Chondrocyte (in vitro differentiated cells): ENCODE results near the gene LEKR1. TPM values are rescaled to one million over a fixed set of nuclear protein-coding genes. Genes with fewer than 3 reads are reported as not detected.

Source experiments
- DNase-seq: peaks from one replicate; pipeline ENCODE4 v3.0.0; 2021; ENCODE audit warnings: mixed read lengths, low spot score
- H3K27ac Mint-ChIP-seq: one replicate; pipeline ENCODE4 v1.8.0; 2021; ENCODE audit warnings: mild to moderate bottlenecking, moderate library complexity, mixed read lengths; ENCODE audit not compliant: unreplicated experiment
- H3K27me3 Mint-ChIP-seq: 2 replicates; pipeline ENCODE4 v1.8.0; 2021; ENCODE audit warnings: low read depth, mixed read lengths
- H3K36me3 Mint-ChIP-seq: 2 replicates; pipeline ENCODE4 v1.8.0; 2021; ENCODE audit warnings: low read depth, mixed read lengths
- H3K4me1 Mint-ChIP-seq: 2 replicates; pipeline ENCODE4 v1.8.0; 2021; ENCODE audit warnings: low read depth, mild to moderate bottlenecking, mixed read lengths
- H3K4me3 Mint-ChIP-seq: one replicate; pipeline ENCODE4 v1.8.0; 2021; ENCODE audit warnings: mild to moderate bottlenecking, moderate library complexity, mixed read lengths; ENCODE audit not compliant: unreplicated experiment
- H3K9me3 Mint-ChIP-seq: 2 replicates; pipeline ENCODE4 v1.8.0; 2021; ENCODE audit warnings: low read depth, mixed read lengths
- CTCF ChIP-seq: fragments of 200-600 bp; sonication (generic); IDR thresholded peaks from 2 replicates; pipeline ENCODE4 v1.5.0; 2021; ENCODE audit warnings: antibody characterized with exemption, mild to moderate bottlenecking, moderate library complexity
- total RNA-seq: library from RNA; stranded (reverse); gene quantifications from 3 replicates; pipeline ENCODE4 v1.2.1, GENCODE V29; 2021

The LEKR1 gene
- total RNA-seq, 1 donor from 2014 or later, result 0.45 TPM

DNA sequence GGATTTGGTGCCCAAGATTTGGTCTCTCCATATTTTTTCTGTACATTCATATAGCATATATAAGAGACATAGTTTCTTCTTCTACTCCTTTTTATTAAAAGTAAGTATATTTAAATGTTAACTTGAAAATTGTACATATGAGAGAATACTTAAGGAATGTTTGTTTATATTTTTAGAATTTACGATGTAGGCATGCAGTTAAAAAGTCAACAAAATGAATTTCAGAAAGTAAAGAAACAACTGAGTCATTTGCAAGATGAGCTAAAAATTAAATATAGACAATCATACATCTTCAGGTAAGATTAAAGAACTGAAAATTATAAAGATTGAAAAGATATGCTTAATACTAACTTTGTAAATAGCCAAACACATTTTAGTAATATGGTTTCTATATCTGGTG lies 94.2 kb downstream of the LEKR1 start:
- Mint-ChIP-seq H3K4me1 (peaks cover 12% of the 10 kb centered on the region), H3K9me3 (peaks cover 29% of the 10 kb centered on the region), H3K27ac (no peak overlapping the region), H3K36me3 (peaks cover 2% of the 10 kb centered on the region), H3K4me3 (no peak overlapping the region), H3K27me3 (no peaks in the 10 kb centered on the region)
- TF ChIP-seq CTCF, result no peak
- no peak for DNase-seq

DNA sequence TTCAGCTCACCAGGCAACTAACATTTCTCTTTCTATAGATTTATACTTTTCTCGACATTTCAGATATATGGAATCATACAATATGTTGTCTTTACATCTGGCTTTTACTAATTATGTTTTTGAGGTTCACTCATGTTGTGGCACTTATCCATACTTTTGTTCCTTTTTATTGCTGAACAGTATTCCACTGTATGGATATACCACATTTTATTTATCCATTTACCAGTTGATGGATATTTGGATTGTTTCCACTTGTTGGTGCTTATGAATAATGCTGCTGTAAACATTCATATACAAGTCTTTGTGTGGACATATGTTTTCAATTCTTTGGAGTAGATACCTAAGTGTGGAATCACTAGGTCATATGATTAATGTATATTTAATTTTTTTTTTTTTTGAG lies 97.2 kb downstream of the LEKR1 start:
- H3K36me3 Mint-ChIP-seq, result peaks cover 5% of the 10 kb centered on the region
- no peaks in the 10 kb centered on the region for H3K4me1 Mint-ChIP-seq
- TF ChIP-seq CTCF, result no peak
- no peak overlapping the region for H3K27ac Mint-ChIP-seq
- peaks cover 25% of the 10 kb centered on the region for H3K9me3 Mint-ChIP-seq
- H3K27me3 Mint-ChIP-seq, result no peaks in the 10 kb centered on the region
- no peak overlapping the region for H3K4me3 Mint-ChIP-seq
- DNase-seq, result no peak

- peaks cover 2% of the 10 kb centered on the region for H3K9me3 Mint-ChIP-seq
- DNase-seq, result no peak
- TF ChIP-seq CTCF, result no peak
- no peaks in the 10 kb centered on the region for H3K36me3 Mint-ChIP-seq
- H3K4me3 Mint-ChIP-seq, result no peak overlapping the region
- no peaks in the 10 kb centered on the region for H3K27me3 Mint-ChIP-seq
- H3K27ac Mint-ChIP-seq, result no peak overlapping the region
- H3K4me1 Mint-ChIP-seq, result no peaks in the 10 kb centered on the region
Observed at GRCh38 chr3:156938724-156939123, 112.6 kb downstream of the LEKR1 start.

DNA sequence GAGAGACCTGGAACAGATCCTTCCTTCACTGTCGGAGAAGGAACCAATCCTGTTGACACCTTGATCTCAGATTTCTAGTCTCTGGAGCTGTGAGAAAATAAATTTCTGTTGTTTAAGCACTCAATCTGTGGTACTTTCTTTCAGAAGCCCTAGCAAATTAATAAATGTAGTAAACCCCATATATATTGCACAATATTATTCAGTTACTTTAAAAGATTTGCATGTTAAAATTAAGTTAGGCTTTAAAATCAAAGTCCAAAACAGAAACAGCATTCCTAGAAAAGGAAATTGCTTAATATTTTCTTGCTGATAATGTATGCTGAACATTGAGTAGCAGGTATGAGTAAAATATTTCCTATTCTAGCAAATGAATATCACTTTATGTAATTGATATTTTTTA lies 113.2 kb downstream of the LEKR1 start:
- H3K9me3 Mint-ChIP-seq, result no peaks in the 10 kb centered on the region
- H3K27ac Mint-ChIP-seq, result no peak overlapping the region
- H3K4me3 Mint-ChIP-seq, result no peak overlapping the region
- DNase-seq, result no peak
- TF ChIP-seq CTCF, result no peak
- no peaks in the 10 kb centered on the region for H3K4me1 Mint-ChIP-seq
- no peaks in the 10 kb centered on the region for H3K36me3 Mint-ChIP-seq
- no peaks in the 10 kb centered on the region for H3K27me3 Mint-ChIP-seq

GRCh38 chr3:156941311-156941710 lies 115.2 kb downstream of the LEKR1 start:
- no peaks in the 10 kb centered on the region for H3K27me3 Mint-ChIP-seq
- no peak overlapping the region for H3K4me3 Mint-ChIP-seq
- H3K36me3 Mint-ChIP-seq, result no peaks in the 10 kb centered on the region
- no peaks in the 10 kb centered on the region for H3K4me1 Mint-ChIP-seq
- H3K27ac Mint-ChIP-seq, result no peak overlapping the region
- no peak for TF ChIP-seq CTCF
- no peak for DNase-seq
- H3K9me3 Mint-ChIP-seq, result peaks cover 7% of the 10 kb centered on the region
